Adrenal gland (tissue), 5 donors: ENCODE data around the gene UBQLN3.

Source experiments
- POLR2A ChIP-seq, 2 donors: fragments of 450-650 bp; IDR thresholded peaks; one replicate each; pipeline ENCODE4 v1.6.1; 2017; ENCODE audit warnings: antibody characterized with exemption in 2 of 2, mild to moderate bottlenecking in 2 of 2, moderate library complexity in 1 of 2
- TF ChIP-seq, protein P1 (sequence below), 6 experiments: fragments of 450-650 bp in 4 of 6; fragments of 200-600 bp in 2 of 6; sonication (generic) in 1 of 6; IDR thresholded peaks; 1 replicate in 5 of 6; 2 replicates in 1 of 6; pipeline versions ENCODE4 v1.5.1 to v1.8.0; 2016 to 2021; ENCODE audit warnings: antibody characterized with exemption in 6 of 6, mild to moderate bottlenecking in 2 of 6, moderate library complexity in 1 of 6
- donor health status: DM: no; HTN: no; CAD: no.

DNA sequence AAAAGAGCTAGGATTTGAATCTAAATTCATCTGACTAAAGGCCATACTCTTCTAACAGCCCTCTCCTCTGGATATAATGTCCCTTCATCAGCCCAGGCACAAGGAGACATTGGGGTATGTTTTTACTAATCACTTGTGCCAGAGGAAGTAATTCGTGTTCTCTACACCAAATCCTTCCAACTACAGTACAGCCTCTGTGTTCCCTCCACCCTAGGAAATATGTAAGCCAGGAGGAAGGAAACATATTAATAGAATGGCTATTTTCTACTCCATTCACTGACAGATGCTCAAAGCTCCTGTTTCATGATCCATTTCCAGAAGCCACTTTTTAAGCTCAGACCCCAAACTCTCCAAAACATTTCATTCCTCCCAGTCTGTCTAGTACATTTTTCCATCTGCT is 18.7 kb upstream of the UBQLN3 start:
- TF ChIP-seq, protein P1, sequence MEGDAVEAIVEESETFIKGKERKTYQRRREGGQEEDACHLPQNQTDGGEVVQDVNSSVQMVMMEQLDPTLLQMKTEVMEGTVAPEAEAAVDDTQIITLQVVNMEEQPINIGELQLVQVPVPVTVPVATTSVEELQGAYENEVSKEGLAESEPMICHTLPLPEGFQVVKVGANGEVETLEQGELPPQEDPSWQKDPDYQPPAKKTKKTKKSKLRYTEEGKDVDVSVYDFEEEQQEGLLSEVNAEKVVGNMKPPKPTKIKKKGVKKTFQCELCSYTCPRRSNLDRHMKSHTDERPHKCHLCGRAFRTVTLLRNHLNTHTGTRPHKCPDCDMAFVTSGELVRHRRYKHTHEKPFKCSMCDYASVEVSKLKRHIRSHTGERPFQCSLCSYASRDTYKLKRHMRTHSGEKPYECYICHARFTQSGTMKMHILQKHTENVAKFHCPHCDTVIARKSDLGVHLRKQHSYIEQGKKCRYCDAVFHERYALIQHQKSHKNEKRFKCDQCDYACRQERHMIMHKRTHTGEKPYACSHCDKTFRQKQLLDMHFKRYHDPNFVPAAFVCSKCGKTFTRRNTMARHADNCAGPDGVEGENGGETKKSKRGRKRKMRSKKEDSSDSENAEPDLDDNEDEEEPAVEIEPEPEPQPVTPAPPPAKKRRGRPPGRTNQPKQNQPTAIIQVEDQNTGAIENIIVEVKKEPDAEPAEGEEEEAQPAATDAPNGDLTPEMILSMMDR (IDR thresholded peaks at IDR 0.05): no peak
- TF ChIP-seq POLR2A (IDR thresholded peaks at IDR 0.05): no peak
